ENCODE results near the gene EIF4A3. TPM values are rescaled to one million over a fixed set of nuclear protein-coding genes. Genes with fewer than 3 reads are reported as not detected.

Gene EIF4A3
- total and polyA plus RNA-seq, 10 of the 15 experiments (the other 5 are each of a cell fraction or from before 2014, with no cell fraction given) = 53.3 to 225 (median 103) TPM

GRCh38 chr17:80130992-80131391, 15.9 kb downstream of the EIF4A3 start (continued):
- no peak for TF ChIP-seq REST (IDR thresholded peaks at IDR 0.05; ENCODE audit: low read depth, low read length)
- TF ChIP-seq BCL11A (IDR thresholded peaks at IDR 0.05; ENCODE audit: low read depth, low read length) = no peak
- no peak for TF ChIP-seq ZNF207 (IDR thresholded peaks at IDR 0.05; ENCODE audit: borderline replicate concordance)

GRCh38 chr17:80129006-80129565, 17.8 kb downstream of the EIF4A3 start:
- DNase-seq (ENCODE audit: low read depth, low spot score) (no peak), ATAC-seq (no peak), FAIRE-seq (no peak)
- SMC1A ChIA-PET (ENCODE audit: uncharacterized antibody, unreplicated experiment) = no interaction called here
- CTCF ChIA-PET = no interaction called here
- H3K27ac ChIP-seq (ENCODE audit: control insufficient read depth, insufficient read depth) = no peak overlapping the region
- TF ChIP-seq ZNF217 (IDR thresholded peaks at IDR 0.05) = no peak
- no peak for TF ChIP-seq NR2C2 (IDR thresholded peaks at IDR 0.05; ENCODE audit: borderline replicate concordance, control insufficient read depth, insufficient read length, low read depth)
- TF ChIP-seq MEF2A (IDR thresholded peaks at IDR 0.05; ENCODE audit: insufficient read depth, low read depth, low read length) = no peak
- no peak for TF ChIP-seq ETV6 (conservative IDR thresholded peaks at IDR 0.05 in 1 of 2, IDR thresholded peaks at IDR 0.05 in 1 of 2; ENCODE audit: borderline replicate concordance in 1 of 2, low read depth in 1 of 2)
- TF ChIP-seq CBFB (IDR thresholded peaks at IDR 0.05; ENCODE audit: low read depth) = no peak
- TF ChIP-seq MTA2 (IDR thresholded peaks at IDR 0.05; ENCODE audit: low read depth) = no peak
- TF ChIP-seq SIN3A (IDR thresholded peaks at IDR 0.05; ENCODE audit: low read depth, low read length) = no peak
- TF ChIP-seq FOXM1 (IDR thresholded peaks at IDR 0.05; ENCODE audit: low read depth, low read length) = no peak
- no peak for TF ChIP-seq ZBTB11 (CRISPR knock-in tag; IDR thresholded peaks at IDR 0.05)
- no peak for TF ChIP-seq SRF (IDR thresholded peaks at IDR 0.05; ENCODE audit: low read depth in 2 of 2, low read length in 2 of 2)
- TF ChIP-seq RBBP5 (conservative IDR thresholded peaks at IDR 0.05) = no peak
- TF ChIP-seq POLR2AphosphoS2 (IDR thresholded peaks at IDR 0.05; ENCODE audit: low read depth, low read length) = no peak
- TF ChIP-seq HCFC1 (IDR thresholded peaks at IDR 0.05; ENCODE audit: low read length) = no peak
- TF ChIP-seq BHLHE40 (IDR thresholded peaks at IDR 0.05; ENCODE audit: borderline replicate concordance in 1 of 2, low read depth in 2 of 2, low read length in 1 of 2) = no peak
- no peak for TF ChIP-seq BCL11A (IDR thresholded peaks at IDR 0.05; ENCODE audit: low read depth, low read length)
- no peaks in the 10 kb centered on the region for H3K4me1 ChIP-seq (ENCODE audit: control insufficient read depth, insufficient read depth, low read length)
- no peaks in the 10 kb centered on the region for H3K79me2 ChIP-seq (ENCODE audit: control insufficient read depth, insufficient read depth, low read length)
- no peak overlapping the region for H2AFZ ChIP-seq (ENCODE audit: control insufficient read depth, low read depth, low read length)
- no peak overlapping the region for H3K4me3 ChIP-seq
- no peaks in the 10 kb centered on the region; a peak in 1 of 4 replicates for H3K27me3 ChIP-seq (replicated peaks in 1 of 2; ENCODE audit: control insufficient read depth in 2 of 2, insufficient read depth in 2 of 2, low read length in 1 of 2)
- no peaks in the 10 kb centered on the region for H3K9me3 ChIP-seq (replicated peaks; ENCODE audit: control insufficient read depth, insufficient read depth, low read length)
- POLR2A ChIA-PET = interaction anchor here (1.7 kb wide), 1 partner anchor 15 kb away, joined by 4 read pairs; no protein-coding TSS in a partner anchor
- H3K9ac ChIP-seq (ENCODE audit: control insufficient read depth, insufficient read depth, low read length) = no peak overlapping the region
- H4K20me1 ChIP-seq (ENCODE audit: control insufficient read depth, insufficient read depth) = no peaks in the 10 kb centered on the region
- RAD21 ChIA-PET (ENCODE audit: unreplicated experiment) = no interaction called here
- no peak overlapping the region for H3K4me2 ChIP-seq (ENCODE audit: control insufficient read depth, insufficient read depth)
- peaks cover 2 to 11% of the 10 kb centered on the region in 2 experiments for H3K36me3 ChIP-seq (ENCODE audit: control insufficient read depth in 2 of 2, insufficient read depth in 2 of 2, low read length in 1 of 2)
- BruUV-seq (replicated peaks) = no TSS peak
- 33% methylated on average over 4 of the region's 4 CpGs for WGBS (ENCODE audit: insufficient coverage, insufficient replicate concordance, low lambda C conversion rate, missing lambda C conversion rate)
- intact Hi-C loops (cut with micrococcal nuclease; ENCODE audit: unreplicated experiment) (no loop called here), in situ Hi-C loops (cut with MboI) (no loop called here)
